Measurements from ENCODE around the gene RASSF5. TPM values are rescaled to one million over a fixed set of nuclear protein-coding genes. Genes with fewer than 3 reads are reported as not detected.
A peak's percentile ranks its signal among the peaks of the same experiment; 100 is the strongest.

Gene RASSF5
- total and polyA plus RNA-seq, 2 of the 13 experiments (the other 11 are each of a cell fraction or from before 2014, with no cell fraction given): 0.18 to 0.40 TPM

- TF ChIP-seq HIC2 (CRISPR knock-in tag; IDR thresholded peaks at IDR 0.05; ENCODE audit: low read depth): peak; percentile 64; the same call in 1 of the 2 replicates
- TF ChIP-seq ZNF816 (CRISPR knock-in tag; IDR thresholded peaks at IDR 0.05; ENCODE audit: borderline replicate concordance): peak; percentile 64; the same call in 1 of the 2 replicates
- no peak for TF ChIP-seq BCLAF1 (IDR thresholded peaks at IDR 0.05)
- peak; percentile 99 for TF ChIP-seq ZSCAN25 (CRISPR knock-in tag; IDR thresholded peaks at IDR 0.05)
- peak; percentile 85; the same call in 1 of the 2 replicates for TF ChIP-seq NRL (CRISPR knock-in tag; IDR thresholded peaks at IDR 0.05; ENCODE audit: borderline replicate concordance)
- peak; percentile 90 for TF ChIP-seq ZNF768 (CRISPR knock-in tag; IDR thresholded peaks at IDR 0.05)
- TF ChIP-seq AHR (CRISPR knock-in tag; IDR thresholded peaks at IDR 0.05): peak; percentile 98; the same call in 1 of the 2 replicates
- TF ChIP-seq HNF4G (IDR thresholded peaks at IDR 0.05; ENCODE audit: borderline replicate concordance, low read depth, low read length): peak; percentile 49; the same call in 1 of the 2 replicates
- peak; percentile 76 for TF ChIP-seq HNF4G (CRISPR knock-in tag; IDR thresholded peaks at IDR 0.05; ENCODE audit: borderline replicate concordance, low read depth)
- peak; percentile 98 for TF ChIP-seq ZNF747 (CRISPR knock-in tag; IDR thresholded peaks at IDR 0.05; ENCODE audit: borderline replicate concordance)
- peak; percentile 96 for TF ChIP-seq MTA1 (CRISPR knock-in tag; IDR thresholded peaks at IDR 0.05; ENCODE audit: borderline replicate concordance)
- TF ChIP-seq ELF4 (CRISPR knock-in tag; IDR thresholded peaks at IDR 0.05; ENCODE audit: borderline replicate concordance): peak; percentile 78; the same call in 1 of the 2 replicates
- no peak for TF ChIP-seq ZNF468 (CRISPR knock-in tag; IDR thresholded peaks at IDR 0.05)
- peak; percentile 93; the same call in 1 of the 2 replicates for TF ChIP-seq SP140L (CRISPR knock-in tag; IDR thresholded peaks at IDR 0.05; ENCODE audit: borderline replicate concordance)
- TF ChIP-seq ZSCAN29 (CRISPR knock-in tag; conservative IDR thresholded peaks at IDR 0.05): peak; percentile 93
- no peak for TF ChIP-seq ZNF20 (CRISPR knock-in tag; IDR thresholded peaks at IDR 0.05)
- TF ChIP-seq ZNF83 (CRISPR knock-in tag; IDR thresholded peaks at IDR 0.05; ENCODE audit: borderline replicate concordance): 0 out of 2 replicates have a peak, but pooled peaks have one; percentile 35
Observed at GRCh38 chr1:206612129-206612876, 105.0 kb downstream of the RASSF5 start, which contains the start of gene EIF2D (continued).
